Measurements from ENCODE around the gene ULK4. TPM values are rescaled to one million over a fixed set of nuclear protein-coding genes. Genes with fewer than 3 reads are reported as not detected.

The ULK4 gene
- total and polyA plus RNA-seq, 2 of the 8 experiments (the other 6 are each of a cell fraction or from before 2014, with no cell fraction given): 3.0 to 10.8 TPM

GRCh38 chr3:41315126-41315525, 646.8 kb downstream of the ULK4 start (continued):
- TF ChIP-seq TAF7 (optimal IDR thresholded peaks at IDR 0.05; ENCODE audit: borderline replicate concordance, low read depth, low read length) (no peak), ZNF274 (IDR thresholded peaks at IDR 0.05; ENCODE audit: borderline replicate concordance, extremely low read depth, low read length) (no peak), KDM4A (IDR thresholded peaks at IDR 0.05; ENCODE audit: low read depth, low read length, severe bottlenecking) (no peak), RBBP5 (IDR thresholded peaks at IDR 0.05; ENCODE audit: borderline replicate concordance, low read depth, low read length) (no peak), USF2 (IDR thresholded peaks at IDR 0.05; ENCODE audit: low read length) (no peak), NANOG (IDR thresholded peaks at IDR 0.05; ENCODE audit: insufficient read depth, low read depth, low read length, poor library complexity, severe bottlenecking) (no peak)

All from H1 (cell line).